C4-2B (cell line): ENCODE data around the gene SCGB1D4.

Experiments used
- H3K27ac ChIP-seq: fragments of 450-650 bp; 2 replicates; pipeline ENCODE4 v1.5.1; 2017
- CTCF ChIP-seq: fragments of 450-650 bp; conservative IDR thresholded peaks from 2 replicates; pipeline ENCODE4 v1.5.1; 2017; ENCODE audit warnings: mild to moderate bottlenecking
- ZFX ChIP-seq: fragments of 450-650 bp; IDR thresholded peaks from 2 replicates; pipeline ENCODE4 v1.6.1; 2017

Gene SCGB1D4

GRCh38 chr11:62269654-62270278, 29.1 kb downstream of the SCGB1D4 start, which contains the start of gene SCGB2A2:
Gene SCGB2A2 (plus strand): TSS chr11:62270158. CDS start chr11:62270217, 59 bp downstream.
- TF ChIP-seq ZFX: no peak
- TF ChIP-seq CTCF: peak; percentile 75
- no peak within 1 kb of the TSS for H3K27ac ChIP-seq

GRCh38 chr11:62267576-62267975, 31.3 kb downstream of the SCGB1D4 start:
- TF ChIP-seq CTCF (no peak), ZFX (no peak)
- H3K27ac ChIP-seq: no peak overlapping the region

- no peak for TF ChIP-seq ZFX
- TF ChIP-seq CTCF: no peak
- no peak overlapping the region for H3K27ac ChIP-seq
Observed at GRCh38 chr11:62267050-62267449, 31.8 kb downstream of the SCGB1D4 start.

- TF ChIP-seq CTCF (no peak), ZFX (no peak)
- H3K27ac ChIP-seq: no peak overlapping the region
Observed at GRCh38 chr11:62266558-62266957, 32.3 kb downstream of the SCGB1D4 start.

GRCh38 chr11:62264004-62264403, 34.9 kb downstream of the SCGB1D4 start:
- TF ChIP-seq CTCF (no peak), ZFX (no peak)
- H3K27ac ChIP-seq: no peak overlapping the region

GRCh38 chr11:62260261-62260953, 38.5 kb downstream of the SCGB1D4 start:
- no peak overlapping the region for H3K27ac ChIP-seq
- no peak for TF ChIP-seq CTCF
- TF ChIP-seq ZFX: no peak

- TF ChIP-seq ZFX (no peak), CTCF (no peak)
- no peak overlapping the region for H3K27ac ChIP-seq
Observed at GRCh38 chr11:62256281-62256680, 42.6 kb downstream of the SCGB1D4 start.
